ENCODE results near the gene MTERF4. TPM values are rescaled to one million over a fixed set of nuclear protein-coding genes. Genes with fewer than 3 reads are reported as not detected.

The MTERF4 gene
- total and polyA plus RNA-seq, 2 of the 4 experiments (the other 2 are of a cell fraction): 26.6 to 33.3 TPM

- no peak overlapping the region for H2BK20ac ChIP-seq (ENCODE audit: low read depth, low read length)
- no peak overlapping the region for H3K18ac ChIP-seq (ENCODE audit: low read depth, low read length)
- no peak overlapping the region for H3K4ac ChIP-seq (ENCODE audit: low read depth, low read length)
- H2BK120ac ChIP-seq (ENCODE audit: low read depth, low read length): no peak overlapping the region
- in situ Hi-C loops (cut with MboI; ENCODE audit: low sequenced_read_pairs) (no loop called here), intact Hi-C loops (cut with micrococcal nuclease) (no loop called here), dilution Hi-C loops (cut with HindIII; ENCODE audit: low sequenced_read_pairs, unreplicated experiment) (no loop called here)
- peaks cover 4% of the 10 kb centered on the region; the same call in 1 of the 2 replicates for H3K9me1 ChIP-seq (ENCODE audit: insufficient read depth, low read length)
- H3K23ac ChIP-seq (ENCODE audit: low read depth, low read length): no peak overlapping the region
- ATAC-seq (ENCODE audit: low read depth) (no peak), DNase-seq (no peak)
- no peak overlapping the region for H3K27ac ChIP-seq (ENCODE audit: insufficient read depth, low read length)
- no peak overlapping the region for H4K8ac ChIP-seq (ENCODE audit: low read depth in 2 of 2, low read length in 2 of 2)
- no peak overlapping the region for H4K91ac ChIP-seq (ENCODE audit: insufficient read depth, low read depth, low read length)
- POLR2A ChIA-PET (ENCODE audit: unreplicated experiment): no interaction called here
- no peak overlapping the region for H2AFZ ChIP-seq (replicated peaks; ENCODE audit: low read length, poor library complexity)
- CTCF ChIA-PET: interaction anchor here (0.6 kb wide), 1 partner anchor 26 kb away, joined by 4 read pairs; no protein-coding TSS in a partner anchor
- no TSS peak for BruUV-seq (replicated peaks)
- H3K36me3 ChIP-seq (ENCODE audit: control insufficient read depth, insufficient read depth, low read length): 0 out of 2 replicates have a peak, but pooled peaks cover 2% of the 10 kb centered on the region
- H3K79me1 ChIP-seq (ENCODE audit: low read depth in 1 of 2, low read length in 2 of 2): peaks cover 7 to 26% of the 10 kb centered on the region in 2 experiments
- H2AK5ac ChIP-seq (ENCODE audit: low read depth, low read length): no peak overlapping the region
- H4K20me1 ChIP-seq (ENCODE audit: insufficient read depth, low read length): no peaks in the 10 kb centered on the region
- H3K4me3 ChIP-seq (ENCODE audit: insufficient read depth, low read depth, low read length): no peak overlapping the region
- no peak overlapping the region for H3K56ac ChIP-seq (ENCODE audit: extremely low read depth, insufficient read depth, low read length)
- H3K9ac ChIP-seq (ENCODE audit: low read depth, low read length): no peak overlapping the region
- no peak overlapping the region for H4K5ac ChIP-seq (ENCODE audit: low read depth, low read length)
- no peak for TF ChIP-seq CEBPB (IDR thresholded peaks at IDR 0.05; ENCODE audit: low read depth, low read length)
- TF ChIP-seq, protein P1, sequence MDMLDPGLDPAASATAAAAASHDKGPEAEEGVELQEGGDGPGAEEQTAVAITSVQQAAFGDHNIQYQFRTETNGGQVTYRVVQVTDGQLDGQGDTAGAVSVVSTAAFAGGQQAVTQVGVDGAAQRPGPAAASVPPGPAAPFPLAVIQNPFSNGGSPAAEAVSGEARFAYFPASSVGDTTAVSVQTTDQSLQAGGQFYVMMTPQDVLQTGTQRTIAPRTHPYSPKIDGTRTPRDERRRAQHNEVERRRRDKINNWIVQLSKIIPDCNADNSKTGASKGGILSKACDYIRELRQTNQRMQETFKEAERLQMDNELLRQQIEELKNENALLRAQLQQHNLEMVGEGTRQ (IDR thresholded peaks at IDR 0.05; ENCODE audit: low read depth, low read length): no peak
- no peak for TF ChIP-seq MAFK (IDR thresholded peaks at IDR 0.05; ENCODE audit: low read depth, low read length)
- no peak for TF ChIP-seq BHLHE40 (IDR thresholded peaks at IDR 0.05; ENCODE audit: low read depth, low read length)
- no peak for TF ChIP-seq MXI1 (IDR thresholded peaks at IDR 0.05; ENCODE audit: borderline replicate concordance, low read depth, low read length)
- TF ChIP-seq CHD1 (IDR thresholded peaks at IDR 0.05; ENCODE audit: low read depth, low read length): no peak
- TF ChIP-seq FOS (IDR thresholded peaks at IDR 0.05; ENCODE audit: low read depth, low read length): no peak
- TF ChIP-seq ELK1 (IDR thresholded peaks at IDR 0.05; ENCODE audit: borderline replicate concordance, low read depth, low read length): no peak
- TF ChIP-seq RAD21 (IDR thresholded peaks at IDR 0.05; ENCODE audit: low read length): no peak
- TF ChIP-seq SMC3 (IDR thresholded peaks at IDR 0.05; ENCODE audit: low read depth, low read length): no peak
- TF ChIP-seq POLR2A (IDR thresholded peaks at IDR 0.05; ENCODE audit: low read depth, low read length): no peak
- TF ChIP-seq RCOR1 (IDR thresholded peaks at IDR 0.05; ENCODE audit: insufficient replicate concordance, low read length): no peak
- TF ChIP-seq NFE2L2 (IDR thresholded peaks at IDR 0.05; ENCODE audit: low read depth, low read length): no peak
- TF ChIP-seq, protein P2, sequence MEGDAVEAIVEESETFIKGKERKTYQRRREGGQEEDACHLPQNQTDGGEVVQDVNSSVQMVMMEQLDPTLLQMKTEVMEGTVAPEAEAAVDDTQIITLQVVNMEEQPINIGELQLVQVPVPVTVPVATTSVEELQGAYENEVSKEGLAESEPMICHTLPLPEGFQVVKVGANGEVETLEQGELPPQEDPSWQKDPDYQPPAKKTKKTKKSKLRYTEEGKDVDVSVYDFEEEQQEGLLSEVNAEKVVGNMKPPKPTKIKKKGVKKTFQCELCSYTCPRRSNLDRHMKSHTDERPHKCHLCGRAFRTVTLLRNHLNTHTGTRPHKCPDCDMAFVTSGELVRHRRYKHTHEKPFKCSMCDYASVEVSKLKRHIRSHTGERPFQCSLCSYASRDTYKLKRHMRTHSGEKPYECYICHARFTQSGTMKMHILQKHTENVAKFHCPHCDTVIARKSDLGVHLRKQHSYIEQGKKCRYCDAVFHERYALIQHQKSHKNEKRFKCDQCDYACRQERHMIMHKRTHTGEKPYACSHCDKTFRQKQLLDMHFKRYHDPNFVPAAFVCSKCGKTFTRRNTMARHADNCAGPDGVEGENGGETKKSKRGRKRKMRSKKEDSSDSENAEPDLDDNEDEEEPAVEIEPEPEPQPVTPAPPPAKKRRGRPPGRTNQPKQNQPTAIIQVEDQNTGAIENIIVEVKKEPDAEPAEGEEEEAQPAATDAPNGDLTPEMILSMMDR (conservative IDR thresholded peaks at IDR 0.05; ENCODE audit: low read depth, low read length): no peak
- no peaks in the 10 kb centered on the region for H3K9me3 ChIP-seq (ENCODE audit: control insufficient read depth, insufficient read depth, low read length)
- no peak overlapping the region for H2AK9ac ChIP-seq (replicated peaks; ENCODE audit: low read depth, low read length, poor library complexity)
- H3K4me1 ChIP-seq (ENCODE audit: control insufficient read depth, insufficient read depth, low read length): no peaks in the 10 kb centered on the region; the same call in 1 of the 2 replicates
- WGBS, 2 experiments (ENCODE audit: extremely low coverage in 2 of 2, insufficient read length in 1 of 2): no CpG with 5 or more reads among the region's 3 CpGs
- no peaks in the 10 kb centered on the region for H3K27me3 ChIP-seq (ENCODE audit: control insufficient read depth, insufficient read depth, low read length)
- H3K14ac ChIP-seq (replicated peaks; ENCODE audit: low read depth, low read length): no peak overlapping the region
- no peak overlapping the region for H3K4me2 ChIP-seq (ENCODE audit: low read depth, low read length)
- no peak overlapping the region for H2BK5ac ChIP-seq (ENCODE audit: low read depth, low read length, poor library complexity, severe bottlenecking)
- no peak overlapping the region for H2BK15ac ChIP-seq (ENCODE audit: low read depth, low read length)
These were observed 3.6 kb upstream of the MTERF4 start for GRCh38 chr2:241105641-241106040.

Data from IMR-90 (cell line).